ENCODE data around the gene LDLRAP1.

DNA sequence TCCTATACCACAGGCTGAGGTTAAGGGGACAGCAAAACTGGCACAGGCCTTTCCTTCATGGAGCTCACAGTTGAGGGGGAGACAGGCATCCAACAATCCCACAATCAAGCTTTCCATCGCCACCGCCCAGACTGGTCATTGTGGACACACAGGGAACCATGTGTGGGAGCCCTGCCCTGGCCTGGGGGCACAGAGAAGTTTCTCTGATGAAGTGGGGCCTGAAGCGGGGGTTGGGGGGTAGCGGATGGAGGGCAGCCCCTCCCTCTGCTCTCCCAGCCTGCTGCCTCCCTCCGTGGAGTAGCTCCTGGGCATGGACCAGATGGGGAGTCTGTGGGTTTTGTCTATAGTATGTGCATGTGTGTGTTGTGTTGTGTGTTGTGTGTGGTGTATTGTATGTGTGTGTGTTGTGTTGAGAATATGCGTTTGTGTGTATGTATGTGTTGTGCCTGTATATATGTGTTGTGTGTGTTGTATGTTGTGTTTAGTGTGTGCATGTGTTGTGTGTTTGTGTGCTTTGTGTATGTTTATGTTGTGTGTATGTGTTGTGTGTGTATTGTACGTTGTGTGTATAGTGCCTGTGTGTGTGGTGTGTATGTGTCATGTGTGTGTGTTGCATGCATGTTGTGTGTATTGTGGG, 14.4 kb upstream of the LDLRAP1 start:
- TF ChIP-seq, protein P1, sequence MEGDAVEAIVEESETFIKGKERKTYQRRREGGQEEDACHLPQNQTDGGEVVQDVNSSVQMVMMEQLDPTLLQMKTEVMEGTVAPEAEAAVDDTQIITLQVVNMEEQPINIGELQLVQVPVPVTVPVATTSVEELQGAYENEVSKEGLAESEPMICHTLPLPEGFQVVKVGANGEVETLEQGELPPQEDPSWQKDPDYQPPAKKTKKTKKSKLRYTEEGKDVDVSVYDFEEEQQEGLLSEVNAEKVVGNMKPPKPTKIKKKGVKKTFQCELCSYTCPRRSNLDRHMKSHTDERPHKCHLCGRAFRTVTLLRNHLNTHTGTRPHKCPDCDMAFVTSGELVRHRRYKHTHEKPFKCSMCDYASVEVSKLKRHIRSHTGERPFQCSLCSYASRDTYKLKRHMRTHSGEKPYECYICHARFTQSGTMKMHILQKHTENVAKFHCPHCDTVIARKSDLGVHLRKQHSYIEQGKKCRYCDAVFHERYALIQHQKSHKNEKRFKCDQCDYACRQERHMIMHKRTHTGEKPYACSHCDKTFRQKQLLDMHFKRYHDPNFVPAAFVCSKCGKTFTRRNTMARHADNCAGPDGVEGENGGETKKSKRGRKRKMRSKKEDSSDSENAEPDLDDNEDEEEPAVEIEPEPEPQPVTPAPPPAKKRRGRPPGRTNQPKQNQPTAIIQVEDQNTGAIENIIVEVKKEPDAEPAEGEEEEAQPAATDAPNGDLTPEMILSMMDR (IDR thresholded peaks at IDR 0.05), result no peak
- TF ChIP-seq POLR2A (IDR thresholded peaks at IDR 0.05; ENCODE audit: low read depth), result no peak
